Stomach (tissue), 9 donors: ENCODE results near the gene PRMT7. TPM values are rescaled to one million over a fixed set of nuclear protein-coding genes. Genes with fewer than 3 reads are reported as not detected.
"Not testable (repeated sequence)": the region's sequence is repeated elsewhere in the genome, so short reads cannot be mapped to it uniquely, and the experiment has no call there.

ENCODE experiments used
- DNase-seq, 2 donors: peaks; one replicate each; pipeline versions ENCODE4 v3.0.0 to v3.0.0-alpha.2; 2013 to 2019
- H3K27ac ChIP-seq, 5 donors: fragments of 200-600 bp in 4 of 5; sonication (generic) in 4 of 5; one replicate each; pipeline ENCODE4 v1.5.1; 2013 to 2019; ENCODE audit warnings: mild to moderate bottlenecking in 1 of 5, moderate library complexity in 1 of 5
- H3K27me3 ChIP-seq, 3 donors: fragments of 200-600 bp; sonication (generic); one replicate each; pipeline ENCODE4 v1.5.1; 2017 to 2019; ENCODE audit warnings: mixed run types in 1 of 3
- H3K36me3 ChIP-seq, 4 donors: fragments of 200-600 bp; sonication (generic); 1 replicate in 3 of 4; 2 replicates in 1 of 4; pipeline ENCODE4 v1.5.1; 2016 to 2019
- H3K4me1 ChIP-seq, 4 donors: fragments of 200-600 bp; sonication (generic); one replicate each; pipeline ENCODE4 v1.5.1; 2016 to 2019
- H3K4me3 ChIP-seq, 4 donors: fragments of 200-600 bp; sonication (generic) in 3 of 4; one replicate each; pipeline ENCODE4 v1.5.1; 2016 to 2019; ENCODE audit warnings: mild to moderate bottlenecking in 1 of 4
- H3K9me3 ChIP-seq, 4 donors: fragments of 200-600 bp; sonication (generic); one replicate each; pipeline ENCODE4 v1.5.1; 2016 to 2019
- EP300 ChIP-seq: sonication (generic); formaldehyde crosslinking; IDR thresholded peaks from one replicate; pipeline ENCODE4 v1.6.1; 2017; ENCODE audit warnings: antibody characterized with exemption
- POLR2A ChIP-seq, 4 donors: fragments of 450-650 bp; IDR thresholded peaks; one replicate each; pipeline ENCODE4 v1.6.1; 2016; ENCODE audit warnings: antibody characterized with exemption in 4 of 4, control low read depth in 2 of 4, mild to moderate bottlenecking in 1 of 4, moderate library complexity in 1 of 4
- POLR2AphosphoS5 ChIP-seq, 3 donors: sonication (generic); formaldehyde crosslinking; IDR thresholded peaks; one replicate each; pipeline ENCODE4 v1.6.1; 2016; ENCODE audit warnings: antibody characterized with exemption in 3 of 3
- WGBS, 5 donors: extraction: QIAGEN DNeasy Blood & Tissue Kit in 3 of 5; methylation state at CpG; one replicate each; pipeline versions ENCODE4 v1.1.5 to v1.1.7; 2013 to 2018; 5-methylcytosine and 5-hydroxymethylcytosine counted together
- intact Hi-C: fragments of 100-400 bp; cut with DNase I; formaldehyde crosslinking; loops from one replicate; pipeline ENCODE4 v1.15.1; 2023; ENCODE audit warnings: low total_unique reads
- polyA plus RNA-seq, 3 donors: library from polyadenylated mRNA; stranded (reverse); fragments of 200-250 nt; gene quantifications; one replicate each; pipeline ENCODE4 v1.2.3, GENCODE V29; 2013
- total RNA-seq, 5 donors: library from RNA; depleted of rRNA; stranded (reverse); fragments of >200 nt; gene quantifications; one replicate each; pipeline versions ENCODE4 v1.1.0 to v1.2.3, GENCODE V29; 2014 to 2016
- TF ChIP-seq, protein P1 (sequence below), 7 experiments: fragments of 450-650 bp in 4 of 7; fragments of 200-600 bp in 3 of 7; sonication (generic) in 3 of 7; IDR thresholded peaks; one replicate each; pipeline ENCODE4 v1.5.1; 2016 to 2019; ENCODE audit warnings: antibody characterized with exemption in 7 of 7, control low read depth in 2 of 7, mild to moderate bottlenecking in 1 of 7
- donor health status: healthy with polysubstance abuse.
- donor health status: Bipolar disorder and iron deficiency.
- donor health status: healthy.

PRMT7 gene
- total and polyA plus RNA-seq, 8 donors: 22.4 to 88.8 (median 37.2) TPM

DNA sequence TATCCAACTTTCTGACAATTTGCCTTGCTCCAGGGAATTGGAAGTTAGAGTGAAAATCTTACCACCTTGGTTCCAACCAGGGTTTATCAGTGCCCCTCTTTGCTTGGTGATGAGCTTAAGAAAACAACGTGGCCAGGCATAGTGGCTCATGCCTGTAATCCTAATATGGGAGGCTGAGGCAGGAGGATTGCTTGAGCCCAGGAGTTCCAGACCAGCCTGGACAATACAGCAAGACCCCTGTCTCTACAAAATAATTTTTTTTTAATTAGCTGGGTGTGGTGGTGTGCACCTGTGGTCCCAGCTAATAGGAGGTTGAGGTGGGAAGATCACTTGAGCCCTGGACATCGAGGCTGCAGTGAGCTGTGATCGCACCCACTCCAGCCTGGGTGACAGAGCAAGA is 25.1 kb upstream of the PRMT7 start:
- intact Hi-C loops: no loop called here
- TF ChIP-seq, protein P1, sequence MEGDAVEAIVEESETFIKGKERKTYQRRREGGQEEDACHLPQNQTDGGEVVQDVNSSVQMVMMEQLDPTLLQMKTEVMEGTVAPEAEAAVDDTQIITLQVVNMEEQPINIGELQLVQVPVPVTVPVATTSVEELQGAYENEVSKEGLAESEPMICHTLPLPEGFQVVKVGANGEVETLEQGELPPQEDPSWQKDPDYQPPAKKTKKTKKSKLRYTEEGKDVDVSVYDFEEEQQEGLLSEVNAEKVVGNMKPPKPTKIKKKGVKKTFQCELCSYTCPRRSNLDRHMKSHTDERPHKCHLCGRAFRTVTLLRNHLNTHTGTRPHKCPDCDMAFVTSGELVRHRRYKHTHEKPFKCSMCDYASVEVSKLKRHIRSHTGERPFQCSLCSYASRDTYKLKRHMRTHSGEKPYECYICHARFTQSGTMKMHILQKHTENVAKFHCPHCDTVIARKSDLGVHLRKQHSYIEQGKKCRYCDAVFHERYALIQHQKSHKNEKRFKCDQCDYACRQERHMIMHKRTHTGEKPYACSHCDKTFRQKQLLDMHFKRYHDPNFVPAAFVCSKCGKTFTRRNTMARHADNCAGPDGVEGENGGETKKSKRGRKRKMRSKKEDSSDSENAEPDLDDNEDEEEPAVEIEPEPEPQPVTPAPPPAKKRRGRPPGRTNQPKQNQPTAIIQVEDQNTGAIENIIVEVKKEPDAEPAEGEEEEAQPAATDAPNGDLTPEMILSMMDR (IDR thresholded peaks at IDR 0.05): no peak
- H3K4me1 ChIP-seq: peaks cover 21 to 57% (median 30%) of the 10 kb centered on the region in 4 donors
- 83 to 95% (median 93%) methylated on average over 3 of the region's 3 CpGs for WGBS, 5 donors
- DNase-seq: no peak
- H3K27me3 ChIP-seq: no peaks in the 10 kb centered on the region
- no peaks in the 10 kb centered on the region for H3K9me3 ChIP-seq
- peaks cover 0 to 52% (median 36%) of the 10 kb centered on the region in 4 donors for H3K36me3 ChIP-seq
- peak overlapping the region in 3 of 5 donors; percentile 24 to 63 (median 55) for H3K27ac ChIP-seq
- no peak overlapping the region for H3K4me3 ChIP-seq

DNA sequence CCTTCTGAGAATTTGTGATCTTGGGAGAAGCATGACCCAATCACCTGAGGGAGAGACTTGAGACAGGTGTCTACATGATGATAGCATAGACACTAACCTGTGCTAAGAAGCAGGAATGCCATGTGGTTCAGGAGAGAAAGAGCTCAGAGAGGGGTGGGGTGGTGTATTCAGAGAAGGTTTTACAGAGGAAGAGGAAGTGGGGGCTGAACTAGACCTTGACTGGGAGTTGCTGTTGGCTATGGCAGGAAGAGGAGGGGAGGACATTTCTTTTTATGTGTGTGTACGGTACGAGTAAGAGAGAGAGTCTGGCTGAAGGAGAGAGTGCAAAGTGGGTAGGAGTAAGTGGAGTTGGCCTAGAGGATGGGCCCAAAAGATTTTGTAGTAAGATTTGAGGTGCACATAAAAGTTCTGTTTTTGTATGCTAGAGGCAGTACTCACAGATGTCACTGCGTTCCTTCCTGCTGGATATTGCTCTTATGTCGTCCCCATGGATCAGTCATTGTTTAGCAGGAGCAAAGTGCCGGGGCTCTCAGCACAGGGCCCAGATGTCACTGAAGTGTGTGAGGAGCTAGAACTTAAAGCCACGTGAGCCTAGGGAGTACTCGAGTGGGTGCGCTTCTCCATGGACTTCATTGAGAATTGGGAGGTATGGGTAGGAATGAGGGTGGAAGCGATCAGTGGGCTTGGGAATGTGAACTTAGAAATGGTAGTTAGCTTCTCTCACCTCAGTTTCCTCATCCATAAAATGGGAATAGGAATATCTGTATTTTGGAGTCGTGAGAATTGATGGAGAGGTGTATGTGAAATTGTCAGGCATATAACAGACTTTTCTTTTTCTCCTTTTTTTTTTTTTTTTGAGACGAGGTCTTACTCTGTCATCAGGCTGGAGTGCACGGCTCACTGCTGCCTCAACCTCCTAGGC is 24.4 kb upstream of the PRMT7 start:
- H3K9me3 ChIP-seq: no peaks in the 10 kb centered on the region
- peaks cover 2 to 60% (median 40%) of the 10 kb centered on the region in 4 donors for H3K36me3 ChIP-seq
- 77 to 87% (median 82%) methylated on average over 11 to 12 of the region's 12 CpGs for WGBS, 5 donors
- no peak overlapping the region for H3K4me3 ChIP-seq
- intact Hi-C loops: no loop called here
- TF ChIP-seq, protein P1 (IDR thresholded peaks at IDR 0.05): no peak
- TF ChIP-seq POLR2A (IDR thresholded peaks at IDR 0.05): no peak
- TF ChIP-seq EP300: no peak
- TF ChIP-seq POLR2AphosphoS5 (IDR thresholded peaks at IDR 0.05): no peak
- no peaks in the 10 kb centered on the region for H3K27me3 ChIP-seq
- H3K4me1 ChIP-seq: peaks cover 23 to 57% (median 30%) of the 10 kb centered on the region in 4 donors
- H3K27ac ChIP-seq: peak overlapping the region in 3 of 5 donors; percentile 11 to 63 (median 55)
- DNase-seq: peak in 1 of 2 donors; percentile 34

DNA sequence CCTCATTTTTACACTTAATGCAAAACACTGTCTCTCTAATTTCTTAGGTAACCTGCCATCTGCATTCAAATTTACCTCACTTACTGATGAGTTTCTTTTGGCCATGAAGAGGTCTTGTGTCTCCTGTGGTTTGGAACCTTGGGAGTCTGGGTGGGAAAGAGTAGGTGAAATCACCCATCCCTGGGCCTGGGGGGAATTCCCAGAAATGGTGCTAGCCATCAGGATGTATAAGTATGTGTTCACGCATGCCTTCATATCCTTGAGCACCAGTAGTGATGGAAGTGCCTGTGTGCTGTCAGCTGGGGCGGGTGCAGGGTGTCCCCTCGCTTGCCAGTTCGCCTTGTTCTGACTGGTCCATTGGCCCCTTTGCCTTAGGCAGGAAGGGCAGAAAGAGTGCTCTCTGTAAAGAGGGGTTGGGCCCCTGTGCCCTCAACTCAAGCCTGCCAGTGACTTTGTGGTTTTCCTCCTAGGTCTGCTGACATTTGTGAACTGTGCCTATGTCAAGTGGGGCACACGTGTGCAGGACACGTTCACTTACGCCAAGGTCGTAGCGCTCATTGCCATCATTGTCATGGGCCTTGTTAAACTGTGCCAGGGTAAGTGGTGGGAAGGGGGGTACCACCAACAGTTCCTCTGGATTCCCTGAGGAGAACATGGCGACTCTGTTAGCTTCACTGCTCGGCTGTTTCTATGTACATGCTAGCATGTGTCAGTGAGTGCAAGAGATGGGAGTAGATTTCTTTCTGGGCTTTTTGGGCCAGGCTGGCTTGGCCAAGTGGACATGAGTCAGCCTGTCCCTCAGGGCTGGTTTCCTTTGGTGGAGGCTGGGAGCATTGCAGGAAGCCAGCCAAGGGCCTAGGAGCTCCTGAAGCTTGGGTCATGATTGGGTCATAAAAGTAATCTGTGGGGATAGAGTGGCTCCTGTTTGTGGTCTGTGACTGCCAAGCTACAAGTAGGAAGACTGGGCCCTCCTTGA is 23.3 kb upstream of the PRMT7 start:
- Histone ChIP-seq H3K4me3 (no peak overlapping the region), H3K4me1 (peaks cover 23 to 57% (median 30%) of the 10 kb centered on the region in 4 donors), H3K9me3 (no peaks in the 10 kb centered on the region), H3K27ac (peak overlapping the region in 4 of 5 donors; percentile 18 to 61 (median 26)), H3K27me3 (no peaks in the 10 kb centered on the region), H3K36me3 (peaks cover 7 to 61% (median 42%) of the 10 kb centered on the region in 4 donors)
- no peak for DNase-seq
- WGBS, 5 donors: 82 to 93% (median 85%) methylated on average over 10 to 11 of the region's 11 CpGs
- TF ChIP-seq, protein P1 (IDR thresholded peaks at IDR 0.05): peak in 1 of 7 experiments; percentile 5
- TF ChIP-seq POLR2A (IDR thresholded peaks at IDR 0.05): no peak
- intact Hi-C loops: no loop called here

DNA sequence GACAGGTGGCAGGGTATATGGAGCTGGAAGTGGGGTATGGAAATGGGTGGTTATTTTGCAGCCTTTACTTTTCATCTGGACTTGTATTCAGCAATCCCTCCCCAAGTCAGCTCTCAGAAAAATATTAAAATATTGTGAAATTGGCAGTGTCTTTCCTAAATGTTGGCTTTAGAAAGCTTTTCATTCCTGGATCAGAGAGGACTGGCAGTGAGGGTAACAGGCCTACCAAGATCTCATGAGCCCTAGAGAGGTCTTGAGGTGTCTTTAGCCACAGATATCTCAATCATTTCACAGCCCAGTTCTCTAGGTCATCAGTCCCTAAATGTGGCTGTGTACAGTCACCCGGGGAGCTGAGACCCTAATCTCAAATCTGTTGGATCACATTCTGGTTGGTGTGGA is 22.6 kb upstream of the PRMT7 start:
- H3K36me3 ChIP-seq: peaks cover 7 to 61% (median 43%) of the 10 kb centered on the region in 4 donors
- H3K27me3 ChIP-seq: no peaks in the 10 kb centered on the region
- TF ChIP-seq POLR2AphosphoS5 (IDR thresholded peaks at IDR 0.05): no peak
- no peak for TF ChIP-seq POLR2A (IDR thresholded peaks at IDR 0.05)
- no peak for TF ChIP-seq EP300
- TF ChIP-seq, protein P1 (IDR thresholded peaks at IDR 0.05): no peak
- no peaks in the 10 kb centered on the region for H3K9me3 ChIP-seq
- peak overlapping the region in 4 of 5 donors; percentile 18 to 61 (median 28) for H3K27ac ChIP-seq
- no peak for DNase-seq
- WGBS, 5 donors: 82 to 96% (median 90%) methylated on average over 1 of the region's 1 CpG
- peaks cover 23 to 52% (median 29%) of the 10 kb centered on the region in 4 donors for H3K4me1 ChIP-seq
- intact Hi-C loops: no loop called here
- H3K4me3 ChIP-seq: no peak overlapping the region

DNA sequence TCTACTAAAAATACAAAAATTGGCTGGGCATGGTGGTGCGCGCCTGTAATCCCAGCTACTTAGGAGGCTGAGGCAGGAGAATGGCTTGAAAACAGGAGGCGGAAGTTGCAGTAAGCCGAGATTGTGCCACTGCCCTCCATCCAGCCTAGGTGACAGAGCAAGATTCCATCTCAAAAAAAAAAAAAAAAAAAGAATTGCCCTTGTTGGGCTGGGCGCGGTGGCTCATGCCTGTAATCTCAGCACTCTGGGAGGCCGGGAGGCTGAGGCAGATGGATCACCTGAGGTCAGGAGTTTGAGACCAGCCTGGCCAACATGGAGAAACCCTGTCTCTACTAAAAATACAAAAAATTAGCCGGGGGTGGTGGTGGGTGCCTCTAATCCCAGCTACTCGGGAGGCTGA is 22.0 kb upstream of the PRMT7 start:
- Histone ChIP-seq H3K4me1 (peaks cover 21 to 46% (median 26%) of the 10 kb centered on the region in 4 donors), H3K36me3 (peaks cover 13 to 61% (median 48%) of the 10 kb centered on the region in 4 donors), H3K27ac (peak overlapping the region in 4 of 5 donors; percentile 18 to 61 (median 32))
- H3K4me3 ChIP-seq, H3K9me3 ChIP-seq, H3K27me3 ChIP-seq, intact Hi-C loops, DNase-seq: not testable (repeated sequence)
- 83 to 91% (median 85%) methylated on average over 9 of the region's 9 CpGs for whole genome bisulfite sequencing, 5 donors
